Measurements from ENCODE around the gene LRFN2. TPM values are rescaled to one million over a fixed set of nuclear protein-coding genes. Genes with fewer than 3 reads are reported as not detected.

Gene LRFN2
- polyA plus RNA-seq, 1 donor (not counting 4 experiments of a cell fraction or from before 2014, with no cell fraction given): not detected

DNA sequence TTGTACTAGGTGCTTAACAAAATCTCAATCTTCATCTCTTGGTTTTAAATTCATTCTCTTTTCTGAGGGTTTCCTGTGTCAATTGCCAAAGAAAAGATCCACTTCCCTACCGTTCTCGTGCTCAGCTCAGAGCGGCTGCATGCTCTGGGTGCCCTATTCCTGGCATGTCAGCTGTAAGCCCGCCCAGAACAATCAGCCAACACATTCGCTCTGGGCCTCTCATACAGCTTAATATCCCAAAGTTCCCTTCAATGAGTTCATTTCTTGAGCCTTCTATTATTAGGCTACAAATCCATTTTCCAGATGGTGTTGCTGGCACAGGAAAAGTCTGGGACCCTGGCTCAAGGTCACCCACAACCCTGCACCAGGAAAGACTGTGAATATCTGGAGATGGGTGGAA is 24.3 kb upstream of the LRFN2 start:
- TF ChIP-seq, protein P1, sequence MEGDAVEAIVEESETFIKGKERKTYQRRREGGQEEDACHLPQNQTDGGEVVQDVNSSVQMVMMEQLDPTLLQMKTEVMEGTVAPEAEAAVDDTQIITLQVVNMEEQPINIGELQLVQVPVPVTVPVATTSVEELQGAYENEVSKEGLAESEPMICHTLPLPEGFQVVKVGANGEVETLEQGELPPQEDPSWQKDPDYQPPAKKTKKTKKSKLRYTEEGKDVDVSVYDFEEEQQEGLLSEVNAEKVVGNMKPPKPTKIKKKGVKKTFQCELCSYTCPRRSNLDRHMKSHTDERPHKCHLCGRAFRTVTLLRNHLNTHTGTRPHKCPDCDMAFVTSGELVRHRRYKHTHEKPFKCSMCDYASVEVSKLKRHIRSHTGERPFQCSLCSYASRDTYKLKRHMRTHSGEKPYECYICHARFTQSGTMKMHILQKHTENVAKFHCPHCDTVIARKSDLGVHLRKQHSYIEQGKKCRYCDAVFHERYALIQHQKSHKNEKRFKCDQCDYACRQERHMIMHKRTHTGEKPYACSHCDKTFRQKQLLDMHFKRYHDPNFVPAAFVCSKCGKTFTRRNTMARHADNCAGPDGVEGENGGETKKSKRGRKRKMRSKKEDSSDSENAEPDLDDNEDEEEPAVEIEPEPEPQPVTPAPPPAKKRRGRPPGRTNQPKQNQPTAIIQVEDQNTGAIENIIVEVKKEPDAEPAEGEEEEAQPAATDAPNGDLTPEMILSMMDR (optimal IDR thresholded peaks at IDR 0.05 in 1 of 3, IDR thresholded peaks at IDR 0.05 in 1 of 3, conservative IDR thresholded peaks at IDR 0.05 in 1 of 3; ENCODE audit: extremely low read depth in 1 of 3, insufficient read depth in 2 of 3, low read length in 3 of 3): no peak
- TF ChIP-seq EZH2 (IDR thresholded peaks at IDR 0.05; ENCODE audit: low read length): no peak
- Histone ChIP-seq H3K4me3 (ENCODE audit: control insufficient read depth in 2 of 3, extremely low read depth in 1 of 3, insufficient read depth in 2 of 3, low read depth in 1 of 3, low read length in 3 of 3) (no peak overlapping the region), H3K9me1 (ENCODE audit: control insufficient read depth, extremely low read depth, insufficient read depth, low read length) (no peaks in the 10 kb centered on the region), H2AFZ (ENCODE audit: control insufficient read depth, low read length) (no peak overlapping the region), H3K79me2 (ENCODE audit: control insufficient read depth, insufficient read depth, low read length) (no peaks in the 10 kb centered on the region), H3K9me3 (ENCODE audit: control insufficient read depth, low read depth, low read length) (no peaks in the 10 kb centered on the region), H3K4me2 (ENCODE audit: control insufficient read depth, extremely low read depth, insufficient read depth, low read depth, low read length) (no peak overlapping the region), H3K27me3 (ENCODE audit: control insufficient read depth, extremely low read depth, insufficient read depth, low read length) (no peaks in the 10 kb centered on the region), H3K4me1 (ENCODE audit: control insufficient read depth, extremely low read depth, insufficient read depth, low read length) (no peaks in the 10 kb centered on the region), H3K27ac (ENCODE audit: control insufficient read depth, insufficient read depth, low read length) (no peak overlapping the region), H4K20me1 (ENCODE audit: control insufficient read depth, extremely low read depth, insufficient read depth, low read length) (no peaks in the 10 kb centered on the region), H3K36me3 (ENCODE audit: control insufficient read depth in 2 of 2, extremely low read depth in 1 of 2, insufficient read depth in 2 of 2, low read length in 2 of 2) (no peaks in the 10 kb centered on the region), H3K9ac (ENCODE audit: control insufficient read depth, extremely low read depth, insufficient read depth, low read length) (no peak overlapping the region)
- dilution Hi-C loops (cut with MboI; ENCODE audit: extremely low pct_ligation_motif_present, low sequenced_read_pairs): loop anchor here (5.0 kb wide), 1 partner anchor 51 kb away; no protein-coding TSS in a partner anchor
- FAIRE-seq (no peak), DNase-seq (ENCODE audit: low read depth, low spot score) (no peak)

DNA sequence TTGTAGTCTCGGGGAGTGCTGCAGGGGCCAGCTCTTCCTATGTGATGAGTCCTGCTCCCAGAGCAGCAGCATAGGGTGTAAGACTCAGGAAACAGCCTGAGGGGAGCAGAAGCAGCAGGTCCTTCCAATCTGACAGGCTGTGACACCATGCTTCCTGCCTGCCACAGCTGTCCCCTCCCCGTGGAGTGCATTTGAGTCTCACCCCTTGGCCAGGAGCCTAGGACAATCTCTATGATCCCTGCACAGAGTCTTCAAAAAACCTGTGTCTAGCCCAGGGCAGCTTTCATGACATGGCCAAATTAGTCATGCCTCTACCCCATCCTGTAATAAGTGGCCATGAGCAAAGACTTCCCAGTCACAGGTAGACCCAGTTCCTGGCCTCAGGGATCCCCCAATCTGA is 23.1 kb upstream of the LRFN2 start:
- no peak overlapping the region for H3K9ac ChIP-seq (ENCODE audit: control insufficient read depth, extremely low read depth, insufficient read depth, low read length)
- H3K27ac ChIP-seq (ENCODE audit: control insufficient read depth, insufficient read depth, low read length): no peak overlapping the region
- dilution Hi-C loops (cut with MboI; ENCODE audit: extremely low pct_ligation_motif_present, low sequenced_read_pairs): loop anchor here (5.0 kb wide), 1 partner anchor 52 kb away; no protein-coding TSS in a partner anchor
- no peak for TF ChIP-seq EZH2 (IDR thresholded peaks at IDR 0.05; ENCODE audit: low read length)
- TF ChIP-seq, protein P1 (optimal IDR thresholded peaks at IDR 0.05 in 1 of 3, IDR thresholded peaks at IDR 0.05 in 1 of 3, conservative IDR thresholded peaks at IDR 0.05 in 1 of 3; ENCODE audit: extremely low read depth in 1 of 3, insufficient read depth in 2 of 3, low read length in 3 of 3): no peak
- FAIRE-seq (no peak), DNase-seq (ENCODE audit: low read depth, low spot score) (no peak)
- H4K20me1 ChIP-seq (ENCODE audit: control insufficient read depth, extremely low read depth, insufficient read depth, low read length): no peaks in the 10 kb centered on the region
- H3K36me3 ChIP-seq (ENCODE audit: control insufficient read depth in 2 of 2, extremely low read depth in 1 of 2, insufficient read depth in 2 of 2, low read length in 2 of 2): no peaks in the 10 kb centered on the region
- no peak overlapping the region for H2AFZ ChIP-seq (ENCODE audit: control insufficient read depth, low read length)
- H3K79me2 ChIP-seq (ENCODE audit: control insufficient read depth, insufficient read depth, low read length): no peaks in the 10 kb centered on the region
- no peak overlapping the region for H3K4me2 ChIP-seq (ENCODE audit: control insufficient read depth, extremely low read depth, insufficient read depth, low read depth, low read length)
- H3K9me3 ChIP-seq (ENCODE audit: control insufficient read depth, low read depth, low read length): no peaks in the 10 kb centered on the region
- no peaks in the 10 kb centered on the region for H3K27me3 ChIP-seq (ENCODE audit: control insufficient read depth, extremely low read depth, insufficient read depth, low read length)
- no peaks in the 10 kb centered on the region for H3K4me1 ChIP-seq (ENCODE audit: control insufficient read depth, extremely low read depth, insufficient read depth, low read length)
- H3K4me3 ChIP-seq (ENCODE audit: control insufficient read depth in 2 of 3, extremely low read depth in 1 of 3, insufficient read depth in 2 of 3, low read depth in 1 of 3, low read length in 3 of 3): no peak overlapping the region
- no peaks in the 10 kb centered on the region for H3K9me1 ChIP-seq (ENCODE audit: control insufficient read depth, extremely low read depth, insufficient read depth, low read length)
